Measurements from ENCODE around the gene PDSS2. TPM values are rescaled to one million over a fixed set of nuclear protein-coding genes. Genes with fewer than 3 reads are reported as not detected.

Gene PDSS2
- total RNA-seq, 2 donors from 2014 or later = 8.2 to 13.7 TPM

DNA sequence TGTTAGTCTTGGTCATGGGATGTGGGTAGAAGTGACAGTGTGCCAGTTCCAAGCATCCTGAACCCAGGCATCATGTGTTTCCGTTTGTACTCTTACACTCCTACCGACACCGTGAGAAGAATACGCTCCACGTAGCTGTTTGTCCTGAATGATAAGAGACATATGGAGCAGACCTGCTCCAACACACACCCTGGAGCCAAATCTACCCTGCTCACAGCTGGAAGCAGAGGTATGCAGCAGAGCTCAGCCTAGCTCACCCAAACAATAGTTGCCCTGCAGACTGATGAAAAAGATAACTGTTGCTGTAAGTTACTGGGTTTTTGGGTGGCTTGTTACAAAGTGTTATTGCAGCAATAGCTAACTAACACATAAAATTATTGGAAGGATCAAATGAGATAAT, 14.3 kb upstream of the PDSS2 start:
- H3K36me3 ChIP-seq (ENCODE audit: control insufficient read depth, insufficient read depth, low read length) = no peaks in the 10 kb centered on the region
- no peak overlapping the region for H3K4me3 Mint-ChIP-seq
- WGBS, 2 experiments (ENCODE audit: insufficient coverage in 1 of 2, insufficient read length in 1 of 2) = 60 to 69% methylated on average over 5 of the region's 5 CpGs
- TF ChIP-seq, protein P1, sequence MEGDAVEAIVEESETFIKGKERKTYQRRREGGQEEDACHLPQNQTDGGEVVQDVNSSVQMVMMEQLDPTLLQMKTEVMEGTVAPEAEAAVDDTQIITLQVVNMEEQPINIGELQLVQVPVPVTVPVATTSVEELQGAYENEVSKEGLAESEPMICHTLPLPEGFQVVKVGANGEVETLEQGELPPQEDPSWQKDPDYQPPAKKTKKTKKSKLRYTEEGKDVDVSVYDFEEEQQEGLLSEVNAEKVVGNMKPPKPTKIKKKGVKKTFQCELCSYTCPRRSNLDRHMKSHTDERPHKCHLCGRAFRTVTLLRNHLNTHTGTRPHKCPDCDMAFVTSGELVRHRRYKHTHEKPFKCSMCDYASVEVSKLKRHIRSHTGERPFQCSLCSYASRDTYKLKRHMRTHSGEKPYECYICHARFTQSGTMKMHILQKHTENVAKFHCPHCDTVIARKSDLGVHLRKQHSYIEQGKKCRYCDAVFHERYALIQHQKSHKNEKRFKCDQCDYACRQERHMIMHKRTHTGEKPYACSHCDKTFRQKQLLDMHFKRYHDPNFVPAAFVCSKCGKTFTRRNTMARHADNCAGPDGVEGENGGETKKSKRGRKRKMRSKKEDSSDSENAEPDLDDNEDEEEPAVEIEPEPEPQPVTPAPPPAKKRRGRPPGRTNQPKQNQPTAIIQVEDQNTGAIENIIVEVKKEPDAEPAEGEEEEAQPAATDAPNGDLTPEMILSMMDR (conservative IDR thresholded peaks at IDR 0.05) = no peak
- no peaks in the 10 kb centered on the region for H3K36me3 Mint-ChIP-seq (ENCODE audit: low read depth)
- H3K4me3 ChIP-seq (ENCODE audit: low read length) = no peak overlapping the region
- H3K4me1 ChIP-seq (ENCODE audit: control insufficient read depth, insufficient read depth, low read length) = peaks cover 4% of the 10 kb centered on the region
- H3K9me3 ChIP-seq (ENCODE audit: control insufficient read depth, low read length) = no peaks in the 10 kb centered on the region
- no peak overlapping the region for H3K27ac ChIP-seq (ENCODE audit: low read depth, low read length)
- no peaks in the 10 kb centered on the region for H3K9me3 Mint-ChIP-seq
- no peak overlapping the region for H3K9ac ChIP-seq (ENCODE audit: extremely low read depth, low read length, poor library complexity, severe bottlenecking)
- no peaks in the 10 kb centered on the region for H3K27me3 Mint-ChIP-seq (ENCODE audit: insufficient read depth)
- DNase-seq = peak; percentile 56
- no peaks in the 10 kb centered on the region for H3K27me3 ChIP-seq (ENCODE audit: control insufficient read depth, insufficient read depth, low read length, poor library complexity, severe bottlenecking)
- peaks cover 10% of the 10 kb centered on the region for H3K4me1 Mint-ChIP-seq
- H3K27ac Mint-ChIP-seq = no peak overlapping the region

DNA sequence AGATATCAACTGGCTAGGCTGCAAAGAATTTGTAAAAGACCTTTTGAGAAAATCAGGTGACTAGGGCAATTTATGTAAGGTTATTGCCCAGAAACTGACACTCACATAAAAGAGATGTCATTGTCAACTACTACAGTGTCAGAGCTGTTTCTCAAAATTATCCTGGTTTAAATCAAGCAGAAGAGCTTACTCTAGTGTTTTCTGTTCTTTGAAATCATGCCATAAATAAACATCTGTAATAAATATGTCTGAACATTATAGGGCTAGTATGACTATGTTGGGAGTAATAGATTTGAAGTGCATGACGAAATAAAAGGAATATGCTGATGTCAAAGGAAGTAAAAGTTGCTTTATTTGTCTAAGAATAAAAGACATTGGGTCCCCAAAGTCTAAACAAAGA, 11.0 kb upstream of the PDSS2 start:
- Histone ChIP-seq H3K27me3 (ENCODE audit: control insufficient read depth, insufficient read depth, low read length, poor library complexity, severe bottlenecking) (no peaks in the 10 kb centered on the region), H3K4me3 (ENCODE audit: low read length) (no peak overlapping the region), H3K9me3 (ENCODE audit: control insufficient read depth, low read length) (no peaks in the 10 kb centered on the region), H3K4me1 (ENCODE audit: control insufficient read depth, insufficient read depth, low read length) (peaks cover 4% of the 10 kb centered on the region), H3K27ac (ENCODE audit: low read depth, low read length) (no peak overlapping the region), H3K36me3 (ENCODE audit: control insufficient read depth, insufficient read depth, low read length) (no peaks in the 10 kb centered on the region), H3K9ac (ENCODE audit: extremely low read depth, low read length, poor library complexity, severe bottlenecking) (no peak overlapping the region)
- WGBS, 2 experiments (ENCODE audit: insufficient coverage in 1 of 2, insufficient read length in 1 of 2) = 87% methylated on average over 1 of the region's 1 CpG; no CpG with 5 or more reads in 1 of the 2 experiments
- TF ChIP-seq, protein P1 (conservative IDR thresholded peaks at IDR 0.05) = no peak
- no peaks in the 10 kb centered on the region for H3K36me3 Mint-ChIP-seq (ENCODE audit: low read depth)
- H3K9me3 Mint-ChIP-seq = no peaks in the 10 kb centered on the region
- no peaks in the 10 kb centered on the region for H3K27me3 Mint-ChIP-seq (ENCODE audit: insufficient read depth)
- peaks cover 9% of the 10 kb centered on the region for H3K4me1 Mint-ChIP-seq
- DNase-seq = no peak
- H3K27ac Mint-ChIP-seq = no peak overlapping the region
- no peak overlapping the region for H3K4me3 Mint-ChIP-seq

DNA sequence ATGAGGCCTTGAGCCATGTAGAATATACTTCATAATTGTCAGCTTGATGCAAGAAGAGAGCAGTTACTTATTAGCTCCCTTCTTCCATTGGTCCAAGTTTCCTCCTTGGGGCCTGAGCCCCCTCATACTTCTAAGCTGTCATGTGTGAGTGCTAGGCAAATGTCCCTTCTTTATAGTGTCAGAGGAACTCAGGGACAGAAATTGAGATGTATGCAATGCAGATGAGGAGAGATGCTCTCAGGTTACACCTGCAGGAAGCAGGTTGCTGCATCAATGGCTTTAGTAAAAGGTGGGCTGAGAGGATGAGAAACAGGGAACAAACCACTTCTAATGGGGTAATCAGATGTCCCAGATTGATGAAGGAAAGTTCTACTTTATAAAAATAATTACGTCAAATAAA, 6.7 kb upstream of the PDSS2 start:
- Mint-ChIP-seq H3K4me3 (no peak overlapping the region), H3K36me3 (ENCODE audit: low read depth) (no peaks in the 10 kb centered on the region), H3K9me3 (no peaks in the 10 kb centered on the region), H3K4me1 (peaks cover 2% of the 10 kb centered on the region), H3K27me3 (ENCODE audit: insufficient read depth) (no peaks in the 10 kb centered on the region), H3K27ac (no peak overlapping the region)
- no peaks in the 10 kb centered on the region for H3K36me3 ChIP-seq (ENCODE audit: control insufficient read depth, insufficient read depth, low read length)
- no peaks in the 10 kb centered on the region for H3K9me3 ChIP-seq (ENCODE audit: control insufficient read depth, low read length)
- no peak for DNase-seq
- no peaks in the 10 kb centered on the region for H3K4me1 ChIP-seq (ENCODE audit: control insufficient read depth, insufficient read depth, low read length)
- H3K27me3 ChIP-seq (ENCODE audit: control insufficient read depth, insufficient read depth, low read length, poor library complexity, severe bottlenecking) = no peaks in the 10 kb centered on the region
- no peak overlapping the region for H3K27ac ChIP-seq (ENCODE audit: low read depth, low read length)
- WGBS, 2 experiments (ENCODE audit: insufficient coverage in 1 of 2, insufficient read length in 1 of 2) = no CpG with 5 or more reads among the region's 1 CpG
- TF ChIP-seq, protein P1 (conservative IDR thresholded peaks at IDR 0.05) = no peak
- H3K9ac ChIP-seq (ENCODE audit: extremely low read depth, low read length, poor library complexity, severe bottlenecking) = no peak overlapping the region
- H3K4me3 ChIP-seq (ENCODE audit: low read length) = no peak overlapping the region
